ENCODE measurements around the gene GMCL1. TPM values are rescaled to one million over a fixed set of nuclear protein-coding genes. Genes with fewer than 3 reads are reported as not detected.
"Not testable (repeated sequence)": the region's sequence is repeated elsewhere in the genome, so short reads cannot be mapped to it uniquely, and the experiment has no call there.

GMCL1 gene
- total RNA-seq, 1 experiment from 2014 or later: 11.0 TPM

DNA sequence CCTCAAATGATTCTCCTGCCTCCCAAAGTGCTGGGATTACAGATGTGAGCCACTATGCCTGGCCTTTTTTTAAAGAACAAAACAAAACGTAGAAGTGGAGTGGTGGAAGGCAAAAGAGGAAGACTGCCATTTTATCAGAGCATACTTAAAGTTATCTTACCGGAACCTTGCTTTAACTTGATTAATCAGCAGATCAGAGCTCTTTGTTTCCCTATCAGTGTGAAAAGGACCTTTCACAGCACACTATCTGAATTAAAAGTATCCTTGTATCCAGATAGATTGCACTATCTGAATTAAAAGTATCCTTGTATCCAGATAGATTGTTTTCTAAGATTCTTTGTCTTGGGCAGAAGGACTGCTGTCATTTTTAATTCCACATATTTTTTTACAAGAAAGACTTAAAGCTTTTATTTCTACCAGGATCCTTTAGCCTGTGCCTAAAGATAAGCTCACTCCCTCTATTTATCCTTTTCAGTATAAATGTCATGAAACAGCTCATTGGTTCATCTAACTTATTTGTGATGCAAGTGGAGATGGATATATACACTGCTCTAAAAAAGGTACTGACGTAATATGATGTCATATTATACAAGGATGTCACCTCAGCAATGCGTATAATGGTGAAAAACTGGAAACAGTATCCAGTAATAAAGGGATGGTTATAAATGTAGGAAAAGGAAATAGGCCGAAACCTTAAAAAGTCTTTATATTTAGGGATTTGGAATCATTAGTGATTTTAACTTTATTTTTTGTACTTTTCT is 17.8 kb downstream of the GMCL1 start:
- DNase-seq (ENCODE audit: low read depth): no peak

- DNase-seq (ENCODE audit: low read depth): no peak
Observed at GRCh38 chr2:69848186-69848790, 18.8 kb downstream of the GMCL1 start.

DNA sequence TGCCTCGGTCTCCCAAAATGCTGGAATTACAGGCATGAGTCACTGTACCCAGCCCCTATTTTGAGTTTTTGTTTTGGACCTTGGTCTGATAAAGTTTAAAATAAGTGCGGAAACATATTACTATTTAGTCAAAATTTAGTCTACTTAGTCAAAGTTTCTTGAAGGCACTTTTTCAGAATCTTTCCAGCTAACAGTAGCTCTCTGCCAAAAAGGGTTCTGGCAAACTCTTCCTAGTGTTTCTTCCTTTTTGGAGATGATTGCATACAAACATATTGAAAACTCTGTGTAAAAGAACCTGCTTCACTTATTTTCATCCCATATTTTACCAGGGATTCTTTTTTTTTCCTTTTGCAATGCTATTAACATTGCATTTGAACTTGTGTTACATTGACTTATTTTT is 28.8 kb downstream of the GMCL1 start:
- DNase-seq (ENCODE audit: low read depth): no peak

GRCh38 chr2:69863298-69863697 is 33.8 kb downstream of the GMCL1 start:
- DNase-seq (ENCODE audit: low read depth): no peak

DNA sequence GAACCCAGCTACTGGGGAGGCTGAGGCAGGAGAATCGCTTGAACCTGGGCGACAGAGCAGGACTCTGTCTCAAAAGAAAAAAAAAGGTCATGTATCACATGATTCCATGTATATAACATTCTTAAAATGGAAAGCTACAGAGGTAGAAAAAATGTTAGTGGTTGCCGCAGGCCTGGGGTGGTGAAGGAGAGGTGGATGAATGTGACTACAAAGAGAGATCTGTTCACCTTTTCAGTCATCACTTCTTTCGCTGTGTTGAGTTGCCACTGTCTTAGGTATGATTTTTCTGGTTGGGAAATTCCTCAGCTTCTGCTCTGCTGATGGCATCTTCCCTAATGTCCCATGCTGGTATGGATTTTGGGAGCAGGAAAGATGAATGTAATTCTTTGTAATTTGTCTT is 59.0 kb downstream of the GMCL1 start:
- DNase-seq (ENCODE audit: low read depth): no peak

GRCh38 chr2:69889302-69889701 is 59.8 kb downstream of the GMCL1 start:
- no peak for DNase-seq (ENCODE audit: low read depth)

- peak; percentile 3 for DNase-seq (ENCODE audit: low read depth)
Observed at GRCh38 chr2:69890881-69891280, 61.4 kb downstream of the GMCL1 start.

GRCh38 chr2:69892838-69893424 is 63.5 kb downstream of the GMCL1 start:
- peak; percentile 5 for DNase-seq (ENCODE audit: low read depth)

DNA sequence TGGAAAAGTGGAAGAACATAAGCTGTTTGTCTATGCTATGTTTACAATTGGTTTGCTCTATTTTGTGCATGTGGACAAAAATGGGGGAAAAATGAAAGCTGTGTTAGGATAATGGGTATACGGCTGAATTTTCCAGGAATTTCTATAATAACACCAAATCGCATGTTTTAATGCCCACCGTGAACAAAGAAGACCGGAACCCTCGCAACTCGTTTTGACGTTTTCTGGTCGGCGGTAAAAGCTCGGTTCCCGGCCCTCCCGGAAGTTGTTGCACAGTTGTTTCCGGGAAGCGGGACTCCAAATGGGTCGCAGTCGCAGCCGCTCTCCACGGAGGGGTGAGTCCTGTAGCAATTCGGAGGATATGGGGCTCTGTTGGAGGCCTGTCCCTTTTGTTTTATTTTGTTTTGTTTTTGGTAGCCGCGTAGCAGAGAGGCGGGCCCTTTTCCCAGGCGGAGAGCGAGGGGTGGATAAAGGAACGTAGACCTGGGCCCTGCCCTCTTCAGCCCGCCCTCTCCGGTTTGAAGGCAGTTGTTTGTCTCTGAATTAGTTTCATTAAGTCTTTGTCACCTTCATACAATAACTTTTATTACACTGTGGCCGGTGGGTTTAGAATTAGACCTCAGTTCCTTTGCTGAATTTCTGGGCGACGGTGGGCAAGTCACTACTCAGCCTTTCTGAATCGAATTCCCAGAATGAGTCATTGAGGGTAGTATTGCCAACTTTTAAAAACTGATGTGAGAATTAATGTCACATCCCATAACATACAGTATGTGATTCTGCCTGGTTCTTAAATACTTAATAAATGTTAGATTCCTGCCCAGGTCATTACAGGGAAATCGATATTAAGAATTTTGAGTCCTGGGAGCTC is 64.5 kb downstream of the GMCL1 start, which contains the start of gene SNRNP27:
Gene SNRNP27 (plus strand): TSS at position 273 of the 868 bp plus-strand sequence. CDS start 29 bp downstream, at position 302.
- DNase-seq (ENCODE audit: low read depth): peak; percentile 71

DNA sequence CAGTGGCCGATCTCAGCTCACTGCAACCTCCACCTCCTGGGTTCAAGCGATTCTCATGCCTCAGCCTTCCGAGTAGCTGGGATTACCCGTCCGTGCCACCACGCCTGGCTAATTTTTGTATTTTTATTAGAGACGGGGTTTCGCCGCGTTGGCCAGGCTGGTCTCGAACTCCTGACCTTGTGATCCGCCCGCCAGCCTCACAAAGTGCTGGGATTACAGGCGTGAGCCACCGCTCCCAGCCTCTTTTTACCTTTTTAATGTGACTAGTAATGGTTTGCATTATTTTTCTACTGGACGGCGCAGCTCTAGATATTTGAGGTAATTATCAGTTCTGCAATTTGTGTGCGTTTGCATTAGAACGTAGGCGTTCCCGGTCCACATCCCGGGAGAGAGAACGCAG is 65.3 kb downstream of the GMCL1 start:
- not testable (repeated sequence) for DNase-seq (ENCODE audit: low read depth)

DNA sequence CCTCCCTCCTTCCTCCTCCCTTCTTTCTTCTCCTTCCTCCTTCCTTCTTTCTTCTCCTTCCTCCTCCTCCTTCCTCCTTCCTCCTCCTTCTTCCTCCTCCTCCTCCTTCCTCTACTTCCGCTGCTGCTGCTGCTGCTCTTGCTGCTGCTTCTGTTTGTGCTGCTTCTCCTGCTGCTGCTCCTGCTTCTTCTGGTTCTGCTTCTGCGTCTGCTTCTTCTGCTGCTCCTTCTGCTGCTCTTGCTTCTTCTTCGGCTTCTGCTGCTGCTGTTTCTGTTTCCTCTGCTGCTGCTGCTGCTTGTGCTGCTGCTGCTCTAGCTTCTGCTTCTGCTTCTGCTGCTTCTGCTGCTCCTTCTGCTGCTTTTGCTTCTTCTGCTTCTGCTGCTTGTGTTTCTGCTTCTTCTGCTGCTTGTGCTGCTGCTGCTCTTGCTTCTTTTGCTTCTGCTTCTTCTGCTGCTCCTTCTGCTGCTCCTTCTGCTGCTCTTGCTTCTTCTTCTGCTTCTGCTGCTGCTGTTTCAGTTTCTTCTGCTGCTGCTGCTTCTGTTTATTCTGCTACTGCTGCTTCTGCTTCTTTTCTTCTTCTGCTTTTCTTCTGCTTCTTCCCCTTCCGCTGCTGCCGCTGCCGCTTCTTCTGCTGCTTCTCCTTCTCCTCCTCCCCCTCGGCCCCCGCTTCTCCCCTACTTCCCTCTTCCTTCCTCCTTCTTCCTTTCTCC is 72.9 kb downstream of the GMCL1 start:
- no peak for DNase-seq (ENCODE audit: low read depth)

- DNase-seq (ENCODE audit: low read depth): no peak
Observed at GRCh38 chr2:69907216-69907615, 77.8 kb downstream of the GMCL1 start.

- DNase-seq (ENCODE audit: low read depth): peak; percentile 18
Observed at GRCh38 chr2:69911985-69912563, 82.6 kb downstream of the GMCL1 start.

- peak; percentile 100 for DNase-seq (ENCODE audit: low read depth)
Observed at GRCh38 chr2:69914164-69914949, 84.9 kb downstream of the GMCL1 start.

- no peak for DNase-seq (ENCODE audit: low read depth)
Observed at GRCh38 chr2:69914950-69915945, 85.8 kb downstream of the GMCL1 start, which contains the start of gene MXD1. Gene MXD1 (plus strand): TSS chr2:69915109. CDS start chr2:69915331, 222 bp downstream.

DNA sequence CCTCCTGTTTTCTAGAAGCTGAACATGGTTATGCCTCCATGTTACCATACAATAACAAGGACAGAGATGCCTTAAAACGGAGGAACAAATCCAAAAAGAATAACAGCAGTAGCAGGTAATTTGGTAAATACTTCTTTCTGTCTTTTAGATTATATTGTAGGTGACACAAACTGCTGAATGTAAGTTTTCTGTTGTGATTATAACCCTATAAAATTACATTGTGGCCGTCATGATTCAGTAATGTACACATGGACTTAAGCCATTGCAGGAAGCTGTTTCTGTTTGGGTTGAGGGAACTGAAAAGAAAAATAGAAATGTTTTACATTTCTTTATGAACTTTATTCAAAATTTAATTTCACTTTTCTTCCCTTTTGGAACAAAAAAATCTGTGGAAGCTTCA is 86.6 kb downstream of the GMCL1 start:
- no peak for DNase-seq (ENCODE audit: low read depth)

DNA sequence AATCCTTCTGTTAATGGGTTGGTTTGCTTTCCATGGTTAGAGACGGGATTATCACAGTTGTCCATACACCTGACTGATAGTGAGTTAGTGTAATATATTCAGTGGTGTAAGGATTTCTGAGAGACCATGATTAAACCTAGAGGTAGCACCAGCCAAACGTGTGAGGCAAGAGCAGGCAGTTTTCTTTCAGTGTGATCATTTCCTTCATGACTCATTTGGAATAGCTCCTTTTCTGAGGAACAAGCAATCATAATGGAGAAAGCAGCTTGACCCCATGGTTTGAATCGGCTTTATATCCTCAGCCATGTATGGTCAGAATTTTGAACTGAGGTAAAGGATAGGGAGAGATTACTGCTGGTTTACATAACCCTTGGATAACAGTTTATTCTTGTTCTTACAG is 88.4 kb downstream of the GMCL1 start:
- DNase-seq (ENCODE audit: low read depth): peak; percentile 88

DNA sequence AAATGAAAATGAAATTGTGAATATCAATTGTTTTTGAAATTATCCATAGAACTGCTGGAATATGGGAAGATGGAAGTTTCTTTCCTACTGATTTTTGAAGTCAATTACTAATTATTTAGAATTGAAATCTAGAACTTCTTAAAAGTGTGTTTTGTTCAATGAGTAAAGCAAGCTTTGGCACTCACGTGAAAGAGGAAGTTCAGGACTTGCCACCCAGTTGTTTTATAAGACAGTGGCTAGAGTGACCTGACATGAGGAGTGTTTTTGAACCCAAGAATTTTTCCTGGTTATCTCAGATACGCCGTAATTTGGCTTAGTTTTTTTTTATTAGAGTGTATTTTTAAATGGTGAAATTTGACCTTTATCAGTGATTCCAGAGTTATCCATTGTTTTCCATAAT is 88.9 kb downstream of the GMCL1 start:
- DNase-seq (ENCODE audit: low read depth): no peak
